ENCODE data around the gene CCHCR1.
A peak's percentile ranks its signal among the peaks of the same experiment; 100 is the strongest.

CCHCR1 gene

DNA sequence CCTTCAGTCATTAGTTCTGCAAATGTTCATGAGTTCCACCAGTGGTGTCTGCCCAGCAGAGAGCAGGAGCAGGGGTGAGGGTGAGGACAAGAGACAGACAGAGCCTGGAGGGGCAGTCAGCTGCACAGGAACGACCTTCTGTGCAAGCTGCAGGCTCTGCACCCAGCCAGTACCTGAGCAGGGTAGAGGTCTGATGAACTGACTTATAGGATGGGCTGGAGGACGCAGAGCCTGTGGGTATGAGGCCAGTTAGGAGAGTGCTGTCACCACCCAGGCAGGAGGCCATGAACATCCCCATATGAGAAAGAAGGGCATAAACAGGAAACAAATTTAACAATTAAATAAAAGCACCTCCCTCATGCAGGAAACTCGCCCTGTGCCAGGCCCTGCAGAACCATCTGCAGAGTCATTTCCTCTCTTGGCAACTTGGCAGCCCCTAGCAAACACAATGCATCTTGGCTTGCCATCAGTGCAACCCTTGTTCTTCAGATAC lies 63.2 kb downstream of the CCHCR1 start:
- DNase-seq, result peak; percentile 19 to 65

DNA sequence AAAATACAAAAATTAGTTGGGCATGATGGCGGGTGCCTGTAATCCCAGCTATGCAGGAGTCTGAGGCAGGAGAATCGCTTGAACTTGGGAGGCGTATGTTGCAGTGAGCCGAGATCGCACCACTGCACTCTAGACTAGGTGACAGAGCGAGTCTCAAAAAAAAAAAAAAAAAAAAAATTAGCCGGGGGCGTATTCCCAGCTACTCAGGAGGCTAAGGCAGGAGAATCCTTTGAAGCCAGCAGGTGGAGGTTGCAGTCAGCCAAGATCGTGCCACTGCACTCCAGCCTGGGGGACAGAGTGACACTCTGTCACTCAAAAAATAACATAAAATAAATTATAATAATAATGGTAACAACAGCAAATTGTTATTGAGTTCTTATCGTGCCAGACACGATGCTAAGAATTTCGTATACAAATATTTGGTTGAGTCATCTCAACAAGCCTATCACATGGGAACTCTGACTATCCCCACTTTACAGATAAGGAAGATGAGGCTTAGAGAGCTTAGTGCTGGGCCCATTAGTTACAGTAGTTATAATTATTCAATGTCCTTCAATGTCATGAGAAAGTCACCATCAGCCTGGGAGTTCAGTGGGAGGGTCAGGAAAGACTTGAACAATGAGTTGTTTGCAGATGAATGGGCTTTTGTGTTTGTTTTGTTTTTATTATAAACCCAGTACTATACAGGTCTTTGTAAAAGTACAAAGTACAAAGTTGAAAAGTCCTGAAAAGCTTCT lies 64.7 kb downstream of the CCHCR1 start:
- no peak for DNase-seq

All from NCI-H2081 (cell line).